Stimulated activated naive CD8-positive, alpha-beta T cell treated with anti-CD3 and anti-CD28 coated beads, Interleukin-15, amount 100 ng/mL, for 72 hours (primary cell): ENCODE measurements around the gene CFAP251.
"Not testable (repeated sequence)": the region's sequence is repeated elsewhere in the genome, so short reads cannot be mapped to it uniquely, and the experiment has no call there.

ENCODE experiments used
- ATAC-seq: fragments of 150-1000 bp; cut with Tn5 transposase; 2 replicates; pipeline ENCODE4 v1.10.0; 2021; ENCODE audit warnings: mild to moderate bottlenecking, moderate library complexity
- DNase-seq, 2 donors: peaks; one replicate each; pipeline ENCODE4 v3.0.0; 2021 to 2022
- H3K27ac Mint-ChIP-seq, 2 donors: one replicate each; pipeline ENCODE4 v1.8.0; 2022; ENCODE audit warnings: mild to moderate bottlenecking in 2 of 2, mixed read lengths in 2 of 2, moderate library complexity in 2 of 2
- H3K27me3 Mint-ChIP-seq: one replicate; pipeline ENCODE4 v1.8.0; 2022; ENCODE audit warnings: mixed read lengths
- H3K4me1 Mint-ChIP-seq: one replicate; pipeline ENCODE4 v1.8.0; 2022; ENCODE audit warnings: mild to moderate bottlenecking, mixed read lengths
- H3K4me3 Mint-ChIP-seq, 2 donors: one replicate each; pipeline ENCODE4 v1.8.0; 2022; ENCODE audit warnings: mild to moderate bottlenecking in 2 of 2, mixed read lengths in 2 of 2, moderate library complexity in 1 of 2
- H3K9me3 Mint-ChIP-seq, 2 donors: one replicate each; pipeline ENCODE4 v1.8.0; 2022; ENCODE audit warnings: mixed read lengths in 2 of 2

CFAP251 gene, protein sequence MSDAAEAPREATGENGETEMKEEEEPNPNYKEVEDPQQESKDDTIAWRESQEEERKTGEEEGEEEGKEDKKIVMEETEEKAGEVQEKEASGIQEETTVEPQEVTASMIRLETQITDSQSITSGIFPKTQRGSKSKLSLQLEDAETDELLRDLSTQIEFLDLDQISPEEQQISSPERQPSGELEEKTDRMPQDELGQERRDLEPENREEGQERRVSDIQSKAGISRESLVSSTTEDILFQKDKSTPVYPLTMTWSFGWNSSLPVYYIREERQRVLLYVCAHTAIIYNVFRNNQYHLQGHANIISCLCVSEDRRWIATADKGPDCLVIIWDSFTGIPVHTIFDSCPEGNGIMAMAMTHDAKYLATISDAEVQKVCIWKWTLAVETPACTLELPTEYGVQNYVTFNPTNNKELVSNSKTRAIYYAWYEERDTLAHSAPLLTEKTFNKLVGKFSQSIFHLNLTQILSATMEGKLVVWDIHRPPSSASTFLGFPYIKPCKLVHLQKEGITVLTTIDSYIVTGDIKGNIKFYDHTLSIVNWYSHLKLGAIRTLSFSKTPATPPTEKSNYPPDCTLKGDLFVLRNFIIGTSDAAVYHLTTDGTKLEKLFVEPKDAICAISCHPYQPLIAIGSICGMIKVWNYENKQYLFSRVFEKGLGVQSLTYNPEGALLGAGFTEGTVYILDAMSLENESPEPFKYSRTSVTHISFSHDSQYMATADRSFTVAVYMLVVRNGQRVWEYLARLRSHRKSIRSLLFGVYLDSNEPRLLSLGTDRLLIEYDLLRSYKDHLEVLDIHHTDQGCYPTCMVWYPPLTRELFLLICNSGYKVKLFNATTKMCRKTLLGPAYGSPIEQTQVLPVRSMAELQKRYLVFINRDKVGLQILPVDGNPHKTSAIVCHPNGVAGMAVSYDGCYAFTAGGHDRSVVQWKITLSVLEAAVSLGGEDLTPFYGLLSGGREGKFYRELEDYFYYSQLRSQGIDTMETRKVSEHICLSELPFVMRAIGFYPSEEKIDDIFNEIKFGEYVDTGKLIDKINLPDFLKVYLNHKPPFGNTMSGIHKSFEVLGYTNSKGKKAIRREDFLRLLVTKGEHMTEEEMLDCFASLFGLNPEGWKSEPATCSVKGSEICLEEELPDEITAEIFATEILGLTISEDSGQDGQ

DNA sequence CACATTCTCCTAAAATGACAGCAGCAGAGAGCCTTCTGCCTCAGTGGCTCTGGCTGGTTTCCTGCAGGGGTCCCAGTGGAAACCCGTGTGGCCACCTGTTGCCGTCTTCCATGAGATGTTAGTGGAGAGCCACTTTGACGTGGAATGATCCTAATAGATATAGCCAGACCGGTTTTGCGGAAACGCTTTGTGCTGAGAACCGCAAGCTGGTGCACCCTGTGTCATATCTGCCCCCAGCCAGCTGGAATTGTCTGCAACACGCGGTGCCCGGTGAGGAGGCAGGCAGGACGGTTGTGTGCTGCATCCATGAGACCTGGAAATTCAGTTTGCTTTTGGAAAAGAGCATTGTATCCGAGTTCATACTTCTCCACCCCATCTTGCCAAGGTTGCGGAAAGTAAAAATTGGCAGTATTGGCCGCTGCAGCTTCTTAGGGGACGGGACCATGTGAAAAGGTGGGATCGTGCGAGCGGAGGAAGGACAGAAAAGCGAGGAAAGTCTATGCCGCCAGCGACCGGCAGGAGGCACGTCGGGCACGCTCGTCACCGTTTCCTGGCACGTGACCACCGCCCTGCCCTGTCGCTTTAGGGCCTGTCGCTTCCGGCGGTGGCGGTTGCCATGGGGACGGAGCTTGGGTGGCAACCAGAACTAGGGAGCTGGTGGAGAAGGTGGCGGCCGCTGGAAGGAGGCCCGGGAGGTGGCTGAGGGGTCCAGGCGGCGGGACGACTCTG is at the start of gene CFAP251:
CFAP251 (plus strand) TSS at position 643 of the 729 bp plus-strand sequence. CDS start 2,714 bp downstream, outside the sequence.
- Mint-ChIP-seq H3K27me3 (no peaks in the 10 kb centered on the region), H3K27ac (peak within 1 kb of the TSS; percentile 86 to 96), H3K4me3 (peak within 1 kb of the TSS; percentile 72 to 85)

DNA sequence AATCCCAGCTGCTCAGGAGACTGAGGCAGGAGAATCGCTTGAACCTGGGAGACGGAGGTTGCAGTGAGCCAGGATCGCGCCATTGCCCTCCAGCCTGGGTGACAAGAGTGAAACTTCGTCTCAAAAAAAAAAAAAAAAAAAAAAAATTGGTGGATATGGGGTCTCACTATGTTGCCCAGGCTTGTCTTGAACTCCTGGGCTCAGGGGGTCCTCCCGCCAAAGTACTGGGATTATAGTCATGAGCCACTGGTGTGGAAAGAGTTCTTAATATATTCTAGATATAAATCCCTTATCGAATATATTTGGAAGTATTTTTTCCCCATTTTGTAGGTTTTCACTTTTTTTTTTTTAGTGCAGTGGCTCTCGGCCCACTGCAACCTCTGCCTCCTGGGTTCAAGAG is 49.2 kb upstream of the CFAP251 start:
- ATAC-seq, H3K4me3 Mint-ChIP-seq, H3K9me3 Mint-ChIP-seq: not testable (repeated sequence)

More for the DNA sequence above, at the start of gene CFAP251:
- H3K4me1 Mint-ChIP-seq, result peaks cover 20% of the 10 kb centered on the region
- peak; percentile 88 to 93 for DNase-seq
- no peaks in the 10 kb centered on the region for H3K9me3 Mint-ChIP-seq
- peak; percentile 100 for ATAC-seq

DNA sequence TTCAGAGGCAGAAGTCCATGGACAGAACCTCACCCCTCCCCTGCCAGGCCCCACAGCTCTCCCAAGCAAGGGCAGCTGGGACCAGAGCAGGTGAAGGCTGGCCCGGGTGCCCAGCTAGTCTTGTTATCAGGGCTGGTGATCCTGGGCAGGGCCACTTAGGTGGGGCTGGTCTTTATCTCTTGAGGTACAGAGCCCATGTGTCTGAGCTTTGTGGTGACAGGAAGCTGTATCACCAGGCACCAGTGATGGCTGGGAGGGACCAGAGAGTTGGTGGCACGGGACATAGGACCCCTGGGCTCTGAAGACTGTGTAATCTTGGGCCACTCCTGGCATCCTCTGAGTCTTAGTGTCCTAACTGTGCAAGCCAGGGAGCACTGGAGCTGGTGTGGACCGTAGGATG is 46.9 kb upstream of the CFAP251 start:
- no peak for ATAC-seq
- H3K4me3 Mint-ChIP-seq, result no peak overlapping the region
- H3K27ac Mint-ChIP-seq, result no peak overlapping the region
- DNase-seq, result no peak
- peaks cover 5% of the 10 kb centered on the region for H3K4me1 Mint-ChIP-seq
- no peaks in the 10 kb centered on the region for H3K27me3 Mint-ChIP-seq
- no peaks in the 10 kb centered on the region for H3K9me3 Mint-ChIP-seq

More for the DNA sequence above, 49.2 kb upstream of the CFAP251 start:
- not testable (repeated sequence) for H3K27ac Mint-ChIP-seq, H3K4me1 Mint-ChIP-seq, H3K27me3 Mint-ChIP-seq, DNase-seq

DNA sequence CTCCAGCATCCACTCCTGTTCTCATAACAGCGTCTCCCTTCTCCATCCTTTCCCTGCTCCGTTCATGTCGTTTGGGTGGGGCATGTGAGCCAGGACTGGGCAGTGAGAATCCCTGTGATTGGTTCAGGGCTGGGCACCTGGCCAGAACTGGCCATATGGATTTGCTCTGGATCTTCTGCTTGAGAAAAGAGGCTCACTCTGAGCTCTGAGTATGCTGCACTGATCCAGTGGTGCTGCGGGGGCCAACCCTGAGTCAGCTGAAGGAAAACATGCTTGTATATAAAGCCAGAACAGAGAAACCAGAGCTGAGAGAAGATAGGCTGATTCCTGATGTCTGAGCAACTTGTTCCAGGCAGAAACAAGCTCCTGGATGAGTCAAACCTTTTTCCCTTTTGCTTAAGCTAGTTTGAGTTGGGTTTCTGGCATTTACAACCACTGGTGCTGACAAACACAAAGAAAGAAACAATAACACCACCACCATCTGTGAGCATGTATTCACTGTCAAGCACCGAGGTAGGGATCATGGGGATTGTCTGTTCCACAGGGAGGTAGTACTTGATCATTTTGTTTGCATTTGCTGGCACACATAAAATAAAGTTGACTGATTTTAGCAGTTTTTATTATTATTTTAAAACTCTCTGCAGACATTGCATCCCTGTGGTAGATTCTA is 45.7 kb upstream of the CFAP251 start:
- no peak for ATAC-seq
- DNase-seq, result no peak
- H3K27ac Mint-ChIP-seq, result peak overlapping the region in 1 of 2 donors; percentile 19

DNA sequence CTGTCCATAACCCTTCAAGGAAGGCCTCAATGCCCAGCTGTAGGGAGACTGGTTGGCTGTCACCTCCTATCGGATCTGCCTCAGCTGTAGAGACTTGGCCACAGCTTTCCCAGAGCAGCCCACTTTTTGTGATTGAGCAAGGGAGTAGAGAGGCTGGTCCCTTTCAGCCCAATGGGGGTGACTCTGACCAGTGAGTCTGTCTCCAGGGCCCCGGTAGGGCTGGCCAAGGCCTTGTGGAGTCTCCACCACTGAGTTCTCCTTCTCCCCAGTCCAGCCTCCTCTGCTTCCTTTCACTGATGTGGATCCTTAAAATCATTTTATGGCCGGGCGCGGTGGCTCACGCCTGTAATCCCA is 45.2 kb upstream of the CFAP251 start:
- Mint-ChIP-seq H3K4me1 (peaks cover 5% of the 10 kb centered on the region), H3K27ac (no peak overlapping the region), H3K4me3 (no peak overlapping the region), H3K27me3 (no peaks in the 10 kb centered on the region), H3K9me3 (no peaks in the 10 kb centered on the region)
- no peak for ATAC-seq
- no peak for DNase-seq

More for the DNA sequence above, 45.7 kb upstream of the CFAP251 start:
- Mint-ChIP-seq H3K9me3 (no peaks in the 10 kb centered on the region), H3K4me1 (peaks cover 5% of the 10 kb centered on the region), H3K4me3 (no peak overlapping the region), H3K27me3 (no peaks in the 10 kb centered on the region)

DNA sequence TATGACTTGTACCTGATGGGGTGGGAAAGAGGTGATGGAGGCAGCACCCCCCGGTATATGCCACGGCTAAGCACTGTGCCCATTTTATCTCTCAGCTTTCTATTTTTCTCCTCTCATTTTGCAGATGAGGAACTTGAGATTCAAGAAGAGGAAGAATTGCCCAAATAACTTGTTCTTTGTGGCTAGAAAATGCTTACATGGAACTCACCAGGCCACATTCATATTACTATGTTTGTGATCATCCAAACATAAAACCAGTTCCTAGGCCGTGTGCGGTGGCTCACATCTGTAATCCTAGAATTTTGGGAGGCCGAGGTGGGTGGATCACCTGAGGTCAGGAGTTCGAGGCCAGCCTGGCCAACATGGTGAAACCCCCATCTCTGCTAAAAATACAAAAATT is 44.3 kb upstream of the CFAP251 start:
- H3K9me3 Mint-ChIP-seq, result no peaks in the 10 kb centered on the region
- H3K4me1 Mint-ChIP-seq, result peaks cover 5% of the 10 kb centered on the region
- no peak for ATAC-seq
- H3K27me3 Mint-ChIP-seq, result no peaks in the 10 kb centered on the region
- no peak overlapping the region for H3K27ac Mint-ChIP-seq
- no peak overlapping the region for H3K4me3 Mint-ChIP-seq
- DNase-seq, result no peak

DNA sequence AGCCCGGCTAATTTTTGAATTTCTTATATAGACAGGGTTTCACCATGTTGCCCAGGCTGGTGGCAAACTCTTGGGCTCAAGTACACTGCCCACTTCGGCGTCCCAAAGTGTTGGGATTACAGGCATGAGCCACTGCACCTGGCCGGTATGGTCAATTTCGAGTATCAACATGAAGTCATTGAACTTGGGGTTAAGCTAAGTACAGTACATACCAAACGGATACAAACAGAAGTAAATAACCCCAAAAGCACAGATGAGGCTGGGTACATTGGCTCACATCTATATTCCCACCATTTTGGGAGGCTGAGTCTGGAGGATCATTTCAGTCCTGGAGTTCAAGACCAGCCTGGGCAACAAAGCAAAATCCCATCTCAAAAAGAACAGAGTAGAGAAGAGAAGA is 42.8 kb upstream of the CFAP251 start:
- peaks cover 5% of the 10 kb centered on the region for H3K4me1 Mint-ChIP-seq
- no peaks in the 10 kb centered on the region for H3K27me3 Mint-ChIP-seq
- no peaks in the 10 kb centered on the region for H3K9me3 Mint-ChIP-seq
- ATAC-seq (no peak), DNase-seq (no peak)
- no peak overlapping the region for H3K4me3 Mint-ChIP-seq
- no peak overlapping the region for H3K27ac Mint-ChIP-seq

DNA sequence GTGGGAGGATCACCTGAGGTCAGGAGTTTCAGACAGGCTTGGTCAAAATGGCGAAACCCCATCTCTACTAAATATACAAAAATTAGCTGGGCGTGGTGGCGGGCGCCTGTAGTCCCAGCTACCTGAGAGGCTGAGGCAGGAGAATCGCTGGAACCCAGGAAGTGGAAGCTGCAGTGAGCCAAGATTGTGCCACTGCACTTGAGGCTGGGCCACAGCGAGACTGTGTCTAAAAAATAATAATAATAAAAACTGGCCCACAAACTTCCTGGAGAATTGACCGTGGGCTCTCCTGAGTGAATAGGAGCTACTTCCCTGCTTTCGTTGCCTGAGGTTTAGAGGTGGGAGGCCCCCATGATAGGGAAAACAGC is 42.3 kb upstream of the CFAP251 start:
- not testable (repeated sequence) for DNase-seq, H3K27ac Mint-ChIP-seq, H3K27me3 Mint-ChIP-seq, H3K4me3 Mint-ChIP-seq, H3K4me1 Mint-ChIP-seq, ATAC-seq, H3K9me3 Mint-ChIP-seq

DNA sequence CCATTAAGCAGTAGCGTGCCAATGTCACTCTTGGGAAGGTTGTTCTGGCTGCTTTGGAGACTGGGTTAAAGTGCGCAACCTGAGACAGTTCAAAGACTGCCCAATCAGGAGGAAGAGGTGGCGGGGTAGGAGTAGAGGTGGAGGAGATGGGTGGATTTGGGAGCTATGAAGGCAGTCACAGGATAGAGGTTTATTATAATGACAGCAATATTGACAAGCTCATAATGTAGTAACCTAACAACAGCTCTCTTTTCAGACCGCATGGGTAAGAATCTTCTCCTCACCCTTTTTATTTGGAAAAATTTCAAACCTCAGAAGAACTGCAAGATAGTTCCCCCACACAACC is 35.1 kb upstream of the CFAP251 start:
- DNase-seq (no peak), ATAC-seq (no peak)
- H3K9me3 Mint-ChIP-seq, result no peaks in the 10 kb centered on the region
- H3K4me1 Mint-ChIP-seq, result peaks cover 8% of the 10 kb centered on the region
- no peak overlapping the region for H3K27ac Mint-ChIP-seq
- H3K27me3 Mint-ChIP-seq, result no peaks in the 10 kb centered on the region
- no peak overlapping the region for H3K4me3 Mint-ChIP-seq

DNA sequence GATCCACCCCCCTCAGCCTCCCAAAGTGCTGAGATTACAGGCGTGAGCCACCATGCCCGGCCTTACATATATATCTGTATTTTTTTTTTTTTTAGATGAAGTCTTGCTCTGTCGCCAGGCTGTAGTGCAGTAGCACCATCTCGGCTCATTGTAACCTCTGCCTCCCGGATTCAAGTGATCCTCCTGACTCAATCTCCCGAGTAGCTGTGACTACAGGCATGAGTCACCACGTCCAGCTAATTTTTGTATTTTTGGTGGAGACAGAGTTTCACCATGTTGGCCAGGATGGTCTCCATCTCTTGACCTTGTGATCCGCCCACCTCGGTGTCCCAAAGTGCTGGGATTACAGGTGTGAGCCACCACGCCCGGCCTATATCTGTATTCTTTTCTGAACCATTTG is 33.3 kb upstream of the CFAP251 start:
- DNase-seq, H3K27ac Mint-ChIP-seq: not testable (repeated sequence)

DNA sequence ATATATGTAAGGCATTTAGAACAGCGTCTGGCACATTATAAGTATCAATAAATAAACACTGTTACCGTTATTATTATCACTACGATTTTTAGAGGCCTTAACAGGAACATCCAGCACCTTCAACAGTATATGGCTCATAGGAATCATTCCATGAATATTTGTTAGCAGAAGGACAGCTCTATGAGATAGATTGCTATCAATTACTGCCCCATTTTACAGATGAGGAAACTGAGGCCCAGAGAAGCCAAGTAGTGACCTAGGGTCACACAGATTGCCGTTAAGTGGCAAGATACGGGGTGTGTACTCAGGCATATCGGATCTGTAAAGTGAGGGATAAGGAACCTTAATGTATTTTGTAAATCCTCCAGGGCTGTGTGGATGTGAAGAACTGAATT is 30.3 kb upstream of the CFAP251 start:
- Mint-ChIP-seq H3K4me3 (peak overlapping the region; percentile 91 to 100), H3K4me1 (peaks cover 34% of the 10 kb centered on the region), H3K27me3 (no peaks in the 10 kb centered on the region), H3K9me3 (no peaks in the 10 kb centered on the region), H3K27ac (peak overlapping the region; percentile 8 to 100)
- DNase-seq (no peak), ATAC-seq (no peak)

More for the DNA sequence above, 33.3 kb upstream of the CFAP251 start:
- not testable (repeated sequence) for H3K9me3 Mint-ChIP-seq, H3K27me3 Mint-ChIP-seq, ATAC-seq, H3K4me3 Mint-ChIP-seq
- peaks cover 17% of the 10 kb centered on the region for H3K4me1 Mint-ChIP-seq

DNA sequence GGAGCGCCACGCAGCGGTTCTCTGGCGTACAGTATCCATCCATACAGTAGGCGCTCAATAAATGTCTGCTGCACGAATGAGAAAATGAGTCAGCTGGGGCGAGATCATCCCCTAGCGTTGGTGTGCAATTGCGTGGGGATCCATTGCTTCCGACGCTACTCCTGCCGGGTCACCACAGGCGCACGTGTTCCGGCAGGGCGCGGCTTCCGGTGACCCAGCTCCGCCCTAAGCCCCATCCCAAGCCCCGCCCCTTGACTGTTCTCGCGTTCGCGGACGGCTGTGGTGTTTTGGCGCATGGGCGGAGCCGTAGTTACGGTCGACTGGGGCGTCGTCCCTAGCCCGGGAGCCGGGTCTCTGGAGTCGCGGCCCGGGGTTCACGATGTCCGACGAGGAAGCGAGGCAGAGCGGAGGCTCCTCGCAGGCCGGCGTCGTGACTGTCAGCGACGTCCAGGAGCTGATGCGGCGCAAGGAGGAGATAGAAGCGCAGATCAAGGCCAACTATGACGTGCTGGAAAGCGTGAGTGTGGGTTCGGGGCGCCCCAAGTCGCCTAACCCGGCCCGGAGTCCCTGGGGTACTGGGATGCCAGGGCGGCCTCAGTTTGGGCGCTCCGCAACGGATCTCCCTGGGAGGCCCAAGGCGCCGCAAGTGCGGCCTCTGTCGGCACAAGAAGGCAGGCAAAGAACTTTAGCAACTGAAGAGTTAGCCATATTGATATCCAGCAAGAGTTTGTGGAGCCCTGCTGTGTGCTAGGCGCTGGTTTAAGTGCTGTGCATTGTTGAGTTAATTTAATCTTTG is 29.7 kb upstream of the CFAP251 start, which contains the start of gene PSMD9:
PSMD9 (plus strand) TSS at position 313 of the 796 bp plus-strand sequence; CDS start at position 380, 67 bp downstream.
- DNase-seq, result peak; percentile 99
- peaks cover 40% of the 10 kb centered on the region for H3K4me1 Mint-ChIP-seq
- ATAC-seq, result peak; percentile 94
- H3K4me3 Mint-ChIP-seq, result peak within 1 kb of the TSS; percentile 91 to 100
- H3K9me3 Mint-ChIP-seq, result no peaks in the 10 kb centered on the region
- H3K27me3 Mint-ChIP-seq, result no peaks in the 10 kb centered on the region
- peak within 1 kb of the TSS; percentile 98 to 100 for H3K27ac Mint-ChIP-seq

DNA sequence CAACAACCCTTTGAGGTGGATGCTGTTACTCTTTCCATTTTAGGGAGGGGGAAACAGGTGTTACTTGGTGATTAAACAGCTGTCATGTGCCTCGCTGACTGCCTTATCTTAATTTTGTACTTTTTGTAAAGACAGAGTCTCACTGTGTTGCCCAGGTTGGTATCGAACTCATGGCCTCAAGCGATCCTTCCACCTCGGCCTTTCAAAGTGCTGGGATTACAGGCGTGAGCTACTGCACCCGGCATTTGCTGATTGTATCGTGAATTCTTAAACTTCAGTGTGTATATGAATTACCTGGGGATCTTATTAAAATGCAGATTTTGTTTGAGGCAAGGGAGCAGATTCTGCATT is 29.1 kb upstream of the CFAP251 start:
- H3K27me3 Mint-ChIP-seq, result no peaks in the 10 kb centered on the region
- no peaks in the 10 kb centered on the region for H3K9me3 Mint-ChIP-seq
- peaks cover 45% of the 10 kb centered on the region for H3K4me1 Mint-ChIP-seq
- peak overlapping the region; percentile 91 to 100 for H3K4me3 Mint-ChIP-seq
- DNase-seq (no peak), ATAC-seq (no peak)
- peak overlapping the region; percentile 37 to 100 for H3K27ac Mint-ChIP-seq

DNA sequence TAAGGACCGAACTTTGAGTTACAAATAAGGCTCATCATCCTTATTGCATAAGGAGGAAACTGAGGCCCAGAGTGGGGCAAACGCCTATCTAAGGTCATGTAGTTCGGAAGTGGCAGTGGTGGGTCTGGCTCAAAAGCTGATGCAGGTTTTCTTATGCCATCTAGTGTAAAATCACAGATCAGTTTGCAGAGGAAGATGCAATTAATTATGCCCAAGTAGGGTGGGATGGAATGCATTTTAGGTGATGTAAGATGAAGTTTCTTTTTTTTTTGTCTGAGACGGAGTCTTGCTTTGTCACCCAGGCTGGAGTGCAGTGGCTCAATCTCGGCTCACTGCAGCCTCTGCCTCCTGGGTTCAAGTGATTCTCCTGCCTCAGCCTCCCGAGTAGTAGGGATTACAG is 28.7 kb upstream of the CFAP251 start:
- not testable (repeated sequence) for H3K27me3 Mint-ChIP-seq, ATAC-seq, H3K9me3 Mint-ChIP-seq, DNase-seq
- Mint-ChIP-seq H3K4me1 (peaks cover 48% of the 10 kb centered on the region), H3K27ac (peak overlapping the region in 1 of 2 donors; percentile 100), H3K4me3 (peak overlapping the region; percentile 91 to 100)
